Superior temporal gyrus (tissue), 1 donor: Measurements from ENCODE around the gene EXD2.
"Not testable (repeated sequence)": the region's sequence is repeated elsewhere in the genome, so short reads cannot be mapped to it uniquely, and the experiment has no call there.

Source experiments
- DNase-seq: peaks from one replicate; pipeline ENCODE4 v3.0.0-alpha.2; 2016; ENCODE audit errors: extremely low spot score

Gene EXD2, protein sequence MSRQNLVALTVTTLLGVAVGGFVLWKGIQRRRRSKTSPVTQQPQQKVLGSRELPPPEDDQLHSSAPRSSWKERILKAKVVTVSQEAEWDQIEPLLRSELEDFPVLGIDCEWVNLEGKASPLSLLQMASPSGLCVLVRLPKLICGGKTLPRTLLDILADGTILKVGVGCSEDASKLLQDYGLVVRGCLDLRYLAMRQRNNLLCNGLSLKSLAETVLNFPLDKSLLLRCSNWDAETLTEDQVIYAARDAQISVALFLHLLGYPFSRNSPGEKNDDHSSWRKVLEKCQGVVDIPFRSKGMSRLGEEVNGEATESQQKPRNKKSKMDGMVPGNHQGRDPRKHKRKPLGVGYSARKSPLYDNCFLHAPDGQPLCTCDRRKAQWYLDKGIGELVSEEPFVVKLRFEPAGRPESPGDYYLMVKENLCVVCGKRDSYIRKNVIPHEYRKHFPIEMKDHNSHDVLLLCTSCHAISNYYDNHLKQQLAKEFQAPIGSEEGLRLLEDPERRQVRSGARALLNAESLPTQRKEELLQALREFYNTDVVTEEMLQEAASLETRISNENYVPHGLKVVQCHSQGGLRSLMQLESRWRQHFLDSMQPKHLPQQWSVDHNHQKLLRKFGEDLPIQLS

DNA sequence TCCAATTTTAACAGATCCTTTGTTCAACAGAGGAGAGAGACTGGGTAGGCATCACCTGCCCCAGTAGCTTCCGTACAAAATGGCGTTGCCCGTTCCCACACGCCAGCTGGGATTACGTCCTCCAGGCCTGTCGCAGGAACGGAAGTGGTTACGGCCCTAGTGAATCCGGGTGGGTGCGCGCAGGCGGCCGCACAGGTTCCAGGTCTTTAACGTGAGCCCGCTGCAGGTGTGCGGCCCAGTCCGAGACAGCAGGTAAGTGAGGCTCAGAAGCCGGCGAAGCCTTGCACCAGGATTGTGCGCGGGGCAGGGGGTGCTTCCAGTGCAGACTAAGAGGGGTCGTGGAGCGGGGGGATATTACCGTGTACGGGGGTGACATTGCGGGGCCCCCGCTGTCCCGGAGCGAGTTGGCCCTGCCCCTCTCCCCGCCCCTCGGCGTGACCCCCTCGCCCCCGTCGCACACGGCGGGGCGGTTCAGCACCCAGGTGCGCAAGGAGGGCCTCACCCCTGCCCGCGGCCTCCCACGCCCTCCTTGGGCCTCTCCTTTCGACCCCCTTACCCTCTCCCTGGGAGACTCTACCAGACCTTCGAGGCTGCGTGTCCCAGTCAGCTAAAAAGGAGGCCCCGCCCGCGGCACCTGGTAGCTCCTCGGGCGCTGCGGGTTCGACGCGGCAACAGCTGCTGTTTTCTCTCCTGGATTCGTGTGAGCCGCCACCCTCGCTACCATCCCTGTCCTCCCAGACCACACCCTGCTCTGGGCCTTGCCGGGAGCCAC is at the start of gene EXD2:
Gene EXD2 (plus strand): TSS at position 159 of the 772 bp plus-strand sequence. CDS start 17,973 bp downstream, outside the sequence.
- DNase-seq = peak; percentile 92

DNA sequence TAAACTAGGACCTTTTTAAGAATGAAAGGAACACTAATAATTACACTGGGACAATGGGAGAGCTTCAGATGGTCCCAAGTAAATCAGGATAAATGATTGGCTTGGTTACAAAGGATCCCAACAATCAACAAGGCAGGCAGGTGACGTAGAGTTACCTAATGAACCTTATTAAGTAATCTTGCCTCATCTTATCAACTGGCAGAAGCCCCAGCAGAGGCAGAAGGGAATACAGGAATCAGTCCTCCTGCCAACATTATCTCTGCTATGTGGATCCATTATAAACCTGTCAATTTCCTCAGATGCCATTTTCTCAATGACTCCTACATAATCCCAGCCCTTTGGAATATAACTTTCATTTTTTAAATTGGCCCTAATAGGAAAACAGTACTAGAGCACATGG is 49.7 kb upstream of the EXD2 start:
- DNase-seq = no peak

DNA sequence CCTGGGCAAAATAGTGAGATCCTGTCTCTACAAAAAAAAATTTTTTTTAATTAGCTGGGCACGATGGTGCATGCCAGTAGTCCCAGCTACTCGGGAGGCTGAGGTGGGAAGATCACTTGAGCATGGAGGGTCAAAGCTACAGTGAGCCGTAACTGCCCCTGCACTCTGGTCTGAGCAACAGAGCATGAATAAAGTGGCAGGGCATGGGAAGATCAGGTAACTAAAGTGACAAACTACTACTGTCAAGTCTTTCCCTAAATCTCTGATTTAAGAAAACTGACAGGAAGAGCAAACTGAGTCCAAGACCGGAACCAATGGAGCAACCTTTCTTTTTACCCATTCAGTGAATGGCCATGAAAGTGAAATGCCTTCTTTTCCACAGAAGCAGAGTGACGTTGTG is 49.2 kb upstream of the EXD2 start:
- DNase-seq = no peak

DNA sequence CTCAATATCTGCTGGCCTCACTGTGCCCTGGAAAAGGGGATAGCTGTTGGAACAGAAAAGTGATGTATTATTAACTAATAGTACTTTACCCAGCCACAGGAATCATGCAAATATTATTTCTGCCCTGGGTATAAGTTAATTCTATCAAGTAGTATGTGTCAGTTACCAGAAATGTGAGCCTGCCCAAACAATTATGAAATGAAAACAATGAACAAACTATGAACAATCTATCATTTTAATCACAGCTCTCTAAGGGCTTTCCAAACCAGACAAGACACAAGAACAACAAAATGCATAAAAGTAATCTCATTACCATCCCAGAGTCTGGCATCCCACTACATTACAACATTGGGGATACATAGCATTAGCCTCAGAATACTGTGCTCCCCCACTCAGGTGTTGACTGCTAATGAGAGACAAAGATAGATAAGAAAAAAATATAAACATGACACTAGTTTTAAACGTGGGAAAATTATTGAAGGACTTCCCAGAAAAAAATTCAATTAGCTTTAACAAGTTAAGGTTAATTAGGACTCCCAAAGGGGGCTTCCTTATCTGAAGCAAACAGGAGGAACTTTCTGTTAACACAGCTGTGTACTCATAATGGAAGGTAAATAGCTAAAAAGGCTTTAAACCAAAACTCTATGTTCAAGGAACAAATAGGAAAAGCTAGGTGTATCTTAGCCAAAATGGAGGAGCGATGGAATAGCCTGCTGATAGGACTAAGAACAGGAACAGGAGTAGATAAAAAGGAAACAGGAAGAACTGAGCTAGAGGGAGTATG is 41.6 kb upstream of the EXD2 start:
- no peak for DNase-seq

DNA sequence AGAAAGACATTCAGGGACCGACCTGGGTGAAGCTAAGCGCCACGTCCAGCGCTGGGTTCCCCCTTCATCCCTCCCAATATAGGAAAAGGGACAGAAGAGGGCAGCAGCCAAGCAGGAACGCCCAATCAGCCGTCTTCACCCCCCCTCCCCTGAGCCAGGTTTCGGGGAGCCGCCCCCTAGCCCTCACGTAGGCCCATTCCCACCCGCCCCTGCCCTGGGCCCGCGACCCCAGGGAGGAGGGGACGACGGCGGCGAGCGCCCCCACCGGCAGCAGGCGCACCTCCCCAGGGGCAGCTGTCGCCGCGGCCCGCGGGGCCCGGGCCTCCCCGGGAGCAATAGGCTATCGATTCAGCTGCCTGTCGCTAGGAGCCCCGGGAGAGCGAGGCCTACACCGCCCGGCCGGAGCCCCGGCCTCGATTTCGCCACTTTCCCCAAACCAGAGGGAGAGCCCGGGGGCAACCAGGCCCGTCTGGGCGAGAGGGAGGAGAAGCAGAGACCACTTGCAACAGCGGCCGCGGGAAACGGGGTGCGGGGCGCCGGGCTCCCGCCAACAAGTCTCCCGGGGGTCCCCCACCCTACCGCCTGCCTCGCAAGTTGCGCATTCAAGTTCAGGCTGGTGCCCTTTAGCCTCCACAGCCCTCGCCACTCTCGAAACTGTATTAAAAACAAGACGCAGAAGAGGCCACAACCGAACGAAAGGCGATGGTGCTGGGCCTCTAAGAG is 39.7 kb upstream of the EXD2 start:
- peak; percentile 66 for DNase-seq

DNA sequence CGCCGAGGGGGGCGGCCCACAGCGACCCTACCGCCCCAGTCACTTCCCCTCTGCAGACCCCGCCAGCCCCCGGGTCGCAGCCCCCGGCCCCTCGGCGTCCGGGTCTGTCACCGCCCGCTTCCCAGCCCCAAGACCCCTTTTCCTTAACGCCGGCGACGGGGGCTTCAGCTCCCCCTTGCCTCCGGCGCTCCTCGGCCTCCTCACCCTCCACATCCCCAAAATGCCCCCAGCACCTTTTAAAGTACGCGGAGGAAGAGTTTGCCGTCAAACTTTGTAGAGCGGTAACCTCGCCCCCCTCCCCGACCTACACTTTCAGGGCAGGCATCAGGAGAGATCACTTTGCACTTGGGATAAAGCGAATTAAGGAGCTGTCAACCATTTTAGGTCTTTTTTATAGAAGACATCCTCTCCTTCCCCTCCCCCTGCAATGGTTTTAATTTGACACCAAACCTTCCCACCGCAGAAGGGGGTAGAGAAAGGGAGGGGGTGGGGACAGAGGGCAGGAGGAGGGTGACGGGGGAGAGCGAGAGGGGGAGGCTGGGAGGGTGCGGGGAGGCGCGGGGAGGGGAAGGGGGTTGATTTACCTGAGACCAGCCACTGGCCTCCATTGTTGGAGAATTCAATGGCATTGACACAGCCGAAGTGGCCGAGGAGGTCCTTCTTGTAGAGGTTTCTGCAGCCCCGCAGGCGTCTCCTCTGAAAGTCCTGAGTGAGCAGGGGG is 39.0 kb upstream of the EXD2 start:
- no peak for DNase-seq

DNA sequence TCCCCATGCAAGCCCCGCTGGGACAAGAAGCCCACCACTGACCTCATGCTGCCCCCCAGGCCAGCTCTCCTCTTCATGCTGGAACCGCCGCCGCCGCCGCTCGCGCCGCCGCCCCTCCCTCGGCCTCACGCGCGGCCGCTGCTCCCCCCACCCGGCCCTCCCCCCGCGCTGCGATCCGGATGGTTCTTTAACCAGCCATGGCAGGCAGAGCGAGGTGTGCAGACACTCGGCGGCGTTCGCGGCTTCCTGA is 38.5 kb upstream of the EXD2 start, which contains the start of gene DCAF5:
Gene DCAF5 (minus strand): TSS at position 218 of the 250 bp plus-strand sequence. CDS start 141 bp downstream, at position 77.
- no peak for DNase-seq

DNA sequence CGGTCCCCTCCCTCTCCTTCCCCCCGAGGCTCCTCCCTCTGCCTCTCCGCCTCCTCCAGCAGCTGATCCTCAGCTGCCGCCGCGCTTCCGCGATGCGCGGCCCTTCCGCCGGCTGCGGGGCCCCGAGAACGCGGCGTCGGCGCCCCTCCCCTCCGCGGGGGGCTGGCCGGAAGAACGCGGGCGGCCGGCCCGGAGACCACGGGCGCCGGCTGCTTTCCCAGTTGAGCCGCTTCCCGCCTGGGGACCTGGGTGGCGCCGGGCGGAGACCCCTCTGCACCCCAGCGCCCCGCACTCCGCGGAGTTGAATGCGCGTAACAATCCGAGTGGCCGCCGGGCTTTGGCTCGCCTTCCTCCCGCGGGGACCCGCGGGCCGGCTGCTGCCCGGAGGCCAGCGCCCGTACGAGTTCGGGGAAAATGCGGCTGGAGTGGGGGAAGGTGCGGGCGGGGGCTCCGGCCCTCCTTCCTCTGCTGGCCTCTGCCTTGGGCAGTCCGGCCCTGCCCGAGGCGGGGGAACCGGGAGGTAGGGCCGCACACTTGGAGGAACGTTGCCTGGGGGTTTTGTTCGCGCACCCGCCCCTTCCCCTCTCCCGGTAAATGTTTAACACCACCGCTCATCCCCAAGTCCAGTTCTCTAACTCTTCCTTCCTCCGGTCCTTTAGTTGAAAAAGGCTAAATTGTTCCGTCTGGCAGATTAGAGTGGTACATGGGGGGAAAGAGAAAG is 38.0 kb upstream of the EXD2 start:
- peak; percentile 82 for DNase-seq

DNA sequence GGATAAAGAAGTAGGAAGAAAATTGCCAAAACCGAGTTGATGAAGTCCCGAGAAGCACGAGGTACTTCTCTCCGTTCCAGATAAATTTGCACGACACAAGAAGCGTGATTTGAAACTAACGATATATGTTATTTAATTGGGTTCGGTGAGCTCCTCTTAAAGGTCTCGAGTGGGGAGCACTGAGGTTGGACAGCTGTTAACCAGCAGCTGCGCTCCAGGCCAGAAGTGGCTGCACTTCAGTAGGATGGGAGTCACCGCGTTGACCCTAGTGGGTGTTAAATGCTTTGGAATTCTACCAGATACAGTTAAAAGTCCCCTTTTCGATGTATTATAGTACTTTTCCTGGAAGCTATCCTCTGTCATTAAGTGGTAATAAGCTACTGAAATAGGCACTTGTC is 37.4 kb upstream of the EXD2 start:
- peak; percentile 57 for DNase-seq

DNA sequence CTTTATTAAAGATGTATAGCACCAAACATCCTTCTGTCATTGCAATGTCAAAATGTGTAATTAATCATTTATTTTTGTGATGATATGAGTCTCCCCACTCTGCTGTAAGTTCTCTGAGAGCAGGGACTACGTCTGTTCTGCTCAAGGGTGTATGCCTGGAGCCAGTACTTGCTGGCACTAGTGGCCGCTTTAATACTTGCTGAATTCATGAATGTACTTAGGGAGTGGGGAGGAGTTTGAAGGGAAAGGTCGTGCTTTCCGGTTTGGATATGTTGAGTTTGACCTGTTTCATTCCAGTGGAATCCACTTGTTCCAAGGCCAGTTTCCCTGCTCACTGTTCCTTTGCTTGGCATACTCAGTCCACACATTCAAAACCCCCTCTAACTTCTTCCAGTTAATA is 36.5 kb upstream of the EXD2 start:
- DNase-seq = no peak

DNA sequence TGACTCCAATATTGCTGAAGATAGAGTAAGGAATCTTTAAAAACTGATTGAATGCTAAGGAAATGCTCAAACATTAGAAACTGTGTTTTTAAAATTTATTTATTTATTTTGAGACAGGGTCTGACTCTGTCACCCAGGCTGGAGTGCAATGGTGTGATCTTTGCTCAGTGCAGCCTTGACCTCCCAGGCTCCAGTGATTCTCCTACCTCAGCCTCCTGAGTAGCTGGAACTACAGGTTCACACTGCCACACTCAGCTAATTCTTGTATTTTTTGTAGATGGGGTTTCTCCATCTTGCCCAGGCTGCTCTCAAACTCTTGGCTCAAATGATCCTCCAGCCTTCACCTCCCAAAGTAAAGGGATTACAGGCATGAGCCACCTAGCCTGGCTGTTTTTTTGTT is 35.1 kb upstream of the EXD2 start:
- DNase-seq = no peak

DNA sequence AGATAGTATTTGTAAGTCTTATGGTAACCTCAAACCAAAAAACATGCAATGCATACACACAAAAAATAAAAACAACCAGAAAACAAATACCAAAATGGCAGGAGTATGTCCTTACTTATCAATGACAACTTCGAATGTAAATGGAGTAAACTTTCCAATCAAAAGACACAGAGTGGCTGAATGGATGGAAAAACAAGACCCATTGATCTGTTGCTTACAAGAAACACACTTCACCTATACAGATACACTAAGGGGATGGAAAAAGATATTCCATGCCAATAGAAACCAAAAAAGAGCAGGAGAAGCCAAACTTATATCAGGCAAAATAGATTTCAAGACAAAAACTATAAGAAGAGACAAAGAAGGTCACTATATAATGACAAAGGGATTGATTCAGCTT is 29.7 kb upstream of the EXD2 start:
- DNase-seq = no peak

DNA sequence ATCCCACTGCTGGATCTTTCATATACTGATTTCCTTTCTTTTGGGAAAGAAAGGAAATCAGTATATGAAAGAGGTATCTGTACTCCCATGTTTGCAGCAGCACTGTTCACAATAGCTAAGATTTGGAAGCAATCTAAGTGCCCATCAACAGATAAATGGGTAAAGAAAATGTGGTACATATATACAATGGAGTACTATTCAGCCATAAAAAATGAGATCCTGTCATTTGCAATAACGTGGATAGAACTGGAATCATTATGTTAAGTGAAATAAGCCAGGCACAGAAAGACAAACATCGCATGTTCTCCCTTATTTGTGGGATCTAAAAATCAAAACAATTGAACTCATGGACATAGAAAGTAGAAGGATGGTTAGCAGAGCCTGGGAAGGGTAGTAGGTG is 25.5 kb upstream of the EXD2 start:
- DNase-seq = not testable (repeated sequence)

DNA sequence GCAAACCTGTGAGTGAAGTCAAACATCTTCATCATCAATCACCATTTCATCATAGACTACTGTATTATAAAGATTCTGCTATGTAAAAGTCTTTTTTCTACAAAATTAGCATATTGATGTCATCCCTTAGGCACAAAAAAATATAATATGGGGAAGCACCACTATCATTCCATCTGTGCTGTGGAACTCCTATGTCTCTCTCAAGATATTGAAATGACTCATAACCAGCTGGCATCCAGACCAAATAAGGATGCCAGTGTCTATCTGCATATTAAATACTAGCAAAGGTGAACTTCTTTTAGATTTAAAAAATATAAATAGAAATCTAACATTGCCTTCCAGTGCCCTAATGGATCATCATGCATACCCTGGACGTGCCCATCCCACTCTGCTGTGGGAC is 20.5 kb upstream of the EXD2 start:
- peak; percentile 55 for DNase-seq

DNA sequence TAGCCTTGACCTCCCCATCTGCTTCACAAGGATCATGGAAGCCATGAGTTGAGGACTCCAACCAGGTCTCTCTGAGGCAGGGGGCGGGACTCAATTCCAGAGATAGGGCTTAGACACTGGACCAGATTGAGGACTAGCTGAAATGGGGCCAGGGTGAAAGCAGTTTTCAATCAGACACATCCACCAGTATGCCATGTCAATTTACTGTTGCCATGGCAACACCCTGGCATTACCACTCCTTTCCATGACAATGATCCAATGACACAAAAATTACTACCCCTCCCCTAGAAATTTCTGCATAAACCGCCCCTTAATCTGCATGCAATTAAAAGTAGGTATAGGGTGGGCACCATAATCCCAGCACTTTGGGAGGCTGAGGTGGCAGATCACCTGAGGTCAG is 19.7 kb upstream of the EXD2 start:
- DNase-seq = no peak

DNA sequence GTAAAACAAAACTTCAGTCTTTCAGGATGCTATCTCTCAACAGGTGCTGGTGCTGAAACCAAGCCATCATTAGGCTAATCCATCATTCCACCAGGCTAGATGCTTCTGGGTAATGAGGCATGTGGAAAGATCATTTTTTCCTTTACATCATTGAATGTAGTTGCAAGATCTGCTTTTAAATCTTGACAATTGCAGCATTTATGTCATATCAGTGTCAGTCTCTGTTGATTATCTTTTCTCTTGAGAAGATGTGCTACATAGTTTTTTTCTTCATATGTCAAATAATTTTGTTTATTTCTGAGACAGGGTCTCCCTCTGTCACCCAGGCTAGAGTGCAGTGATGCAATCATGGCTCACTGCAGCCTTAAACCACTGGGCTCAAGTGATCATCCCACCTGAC is 16.2 kb upstream of the EXD2 start:
- DNase-seq = no peak

DNA sequence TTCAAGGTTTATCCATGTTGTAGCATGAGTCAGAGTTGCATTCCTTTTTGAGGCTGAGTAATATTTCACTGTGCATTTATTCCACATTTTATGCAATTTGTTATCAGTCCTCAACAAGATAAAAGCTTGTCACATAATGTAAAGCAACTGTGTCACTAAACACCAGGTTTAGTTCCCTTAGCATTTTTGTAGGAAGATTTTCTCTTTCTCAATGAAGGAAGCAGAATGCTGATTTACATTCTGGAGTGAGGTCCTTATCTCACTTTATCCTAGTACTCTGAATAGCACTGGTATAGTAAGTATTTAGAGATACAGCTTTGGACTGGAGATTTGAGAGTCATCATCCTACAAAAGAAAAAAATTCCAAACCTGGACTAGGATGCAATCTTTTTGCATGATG is 9.8 kb upstream of the EXD2 start:
- no peak for DNase-seq

DNA sequence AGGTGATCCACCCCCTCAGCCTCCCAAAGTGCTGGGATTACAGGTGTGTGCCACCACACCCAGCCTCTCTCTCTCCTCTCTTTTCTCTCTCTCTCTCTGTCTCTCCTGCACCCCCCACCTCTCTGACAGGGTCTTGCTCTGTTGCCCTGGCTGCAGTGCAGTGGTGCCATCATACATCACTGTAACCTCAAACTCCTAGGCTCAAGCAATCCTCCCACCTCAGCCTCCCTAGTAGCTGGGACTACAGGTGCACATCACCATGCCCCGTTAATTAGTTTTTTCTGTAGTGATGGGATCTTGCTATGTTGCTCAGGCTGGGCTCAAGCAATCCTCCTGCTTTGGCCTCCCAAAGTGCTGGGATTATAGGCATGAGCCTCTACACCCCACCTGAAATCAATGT is 8.7 kb upstream of the EXD2 start:
- not testable (repeated sequence) for DNase-seq

DNA sequence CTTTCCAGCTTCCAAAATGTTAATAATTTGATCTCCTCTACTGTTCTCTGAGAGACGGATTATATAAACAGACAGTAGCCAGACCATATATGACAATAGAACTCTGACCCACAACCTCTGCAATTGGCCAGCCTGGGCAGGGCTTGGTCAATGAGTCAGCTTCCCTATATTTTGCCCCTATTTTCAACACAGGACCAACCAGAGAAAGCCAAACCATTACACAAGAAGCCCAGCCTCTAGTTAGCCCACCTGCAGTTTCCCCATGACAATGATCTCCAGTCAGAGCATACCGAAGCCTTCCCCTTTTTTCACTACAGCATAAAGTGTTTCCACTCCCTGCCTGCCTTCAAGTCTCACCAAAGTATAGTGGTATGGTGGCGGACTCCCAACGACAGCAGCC is 7.6 kb upstream of the EXD2 start:
- no peak for DNase-seq

DNA sequence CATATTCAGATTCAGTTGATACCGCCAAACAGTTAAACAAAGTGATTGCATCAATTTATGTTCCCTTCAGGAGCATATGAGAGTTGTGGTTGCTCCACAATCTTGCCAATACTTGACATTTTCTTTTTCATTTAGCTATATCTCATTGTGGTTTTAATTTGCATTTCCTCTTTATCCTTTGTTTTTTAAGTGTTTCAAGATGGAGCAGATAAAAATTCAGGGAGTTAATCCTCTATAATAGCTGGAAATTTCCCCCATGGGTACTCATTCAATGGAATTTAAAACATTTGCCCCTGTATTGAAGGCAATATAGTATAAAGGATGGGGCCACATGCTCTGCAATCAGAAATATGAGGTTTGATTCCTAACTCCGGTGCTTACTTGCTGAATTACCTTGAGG is 1.1 kb upstream of the EXD2 start:
- no peak for DNase-seq
